Measurements from ENCODE around the gene EFNB1. TPM values are rescaled to one million over a fixed set of nuclear protein-coding genes. Genes with fewer than 3 reads are reported as not detected.
"Not testable (repeated sequence)": the region's sequence is repeated elsewhere in the genome, so short reads cannot be mapped to it uniquely, and the experiment has no call there.

EFNB1 gene
- total and polyA plus RNA-seq, 9 of the 15 experiments (the other 6 are each of a cell fraction or from before 2014, with no cell fraction given): 0.01 to 2.1 (median 0.99) TPM; not detected in 1

DNA sequence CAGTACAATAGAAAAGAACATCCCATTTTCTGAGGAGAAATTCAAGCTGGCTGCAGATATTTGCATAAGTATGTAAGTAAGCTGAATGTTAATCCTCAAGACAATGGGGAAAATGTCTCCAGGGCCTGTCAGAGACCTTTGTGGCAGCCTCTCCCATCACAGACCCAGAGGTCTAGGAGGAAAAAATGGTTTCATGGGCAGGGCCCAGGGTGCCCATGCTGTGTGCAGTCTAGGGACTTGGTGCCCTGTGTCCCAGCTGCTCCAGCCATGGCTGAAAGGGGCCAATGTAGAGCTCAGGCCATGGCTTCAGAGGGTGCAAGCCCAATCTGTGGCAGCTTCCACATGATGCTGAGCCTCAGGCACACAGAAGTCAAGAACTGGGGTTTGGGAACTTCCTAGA lies 30.4 kb upstream of the EFNB1 start:
- H3K36me3 ChIP-seq (ENCODE audit: control insufficient read depth, insufficient read depth, low read length); H3K27me3 ChIP-seq (ENCODE audit: control insufficient read depth in 2 of 2, insufficient read depth in 2 of 2, low read length in 2 of 2); H3K9ac ChIP-seq (ENCODE audit: insufficient read depth in 1 of 2, low read depth in 2 of 2, low read length in 2 of 2); H3K27ac ChIP-seq (ENCODE audit: extremely low read depth, low read depth, low read length); BruUV-seq (replicated peaks); H2AFZ ChIP-seq (ENCODE audit: low read depth, low read length); H3K4me2 ChIP-seq (ENCODE audit: insufficient read depth, low read length); H3K4me3 ChIP-seq; H3K4me1 ChIP-seq (replicated peaks in 1 of 2; ENCODE audit: control insufficient read depth in 2 of 2, insufficient read depth in 2 of 2, low read length in 2 of 2); CTCF ChIA-PET (ENCODE audit: low intra/inter-chr PET ratio); H4K20me1 ChIP-seq (replicated peaks; ENCODE audit: control insufficient read depth, insufficient read depth, low read length); H3K79me2 ChIP-seq (ENCODE audit: control insufficient read depth, insufficient read depth, low read length); in situ Hi-C loops (cut with MboI); ATAC-seq; POLR2A ChIA-PET; H3K9me3 ChIP-seq (replicated peaks; ENCODE audit: control insufficient read depth, insufficient read depth, low read depth, low read length); intact Hi-C loops (cut with micrococcal nuclease); DNase-seq (ENCODE audit: extremely low read depth in 1 of 4, low spot score in 3 of 4); H3K9me1 ChIP-seq (ENCODE audit: control insufficient read depth, insufficient read depth, low read length); FAIRE-seq: not testable (repeated sequence)

DNA sequence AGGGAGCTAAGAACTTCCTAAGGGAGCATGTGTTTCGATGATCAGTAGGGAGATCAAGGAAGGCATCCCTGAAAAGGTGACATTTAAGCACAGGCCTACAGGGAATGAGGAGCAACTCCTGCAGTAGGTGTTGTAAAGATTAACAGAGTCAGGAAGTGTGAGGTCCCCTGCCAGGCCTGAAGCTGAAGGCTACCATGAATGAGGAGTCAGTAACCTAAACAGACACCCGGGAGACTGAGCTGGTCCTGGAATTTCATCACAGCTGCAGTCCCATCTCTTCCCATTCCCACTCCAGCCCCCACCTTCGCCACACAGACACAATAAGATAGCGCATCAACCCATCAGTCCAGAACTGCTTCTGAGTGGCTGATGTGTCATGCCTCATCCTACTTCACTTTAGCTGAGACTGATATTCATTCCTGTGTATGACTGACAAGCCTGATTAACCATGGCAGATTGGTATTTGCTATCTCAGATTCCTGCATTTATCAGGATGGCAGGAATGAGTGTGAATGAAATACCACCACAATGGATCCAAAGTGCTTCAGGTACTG lies 27.0 kb upstream of the EFNB1 start:
- Histone ChIP-seq H3K27ac (ENCODE audit: extremely low read depth, low read depth, low read length) (no peak overlapping the region), H3K27me3 (ENCODE audit: control insufficient read depth in 2 of 2, insufficient read depth in 2 of 2, low read length in 2 of 2) (no peaks in the 10 kb centered on the region), H3K9ac (ENCODE audit: insufficient read depth in 1 of 2, low read depth in 2 of 2, low read length in 2 of 2) (no peak overlapping the region), H3K9me1 (ENCODE audit: control insufficient read depth, insufficient read depth, low read length) (no peaks in the 10 kb centered on the region), H3K4me3 (no peak overlapping the region), H3K4me1 (replicated peaks in 1 of 2; ENCODE audit: control insufficient read depth in 2 of 2, insufficient read depth in 2 of 2, low read length in 2 of 2) (no peaks in the 10 kb centered on the region), H3K4me2 (ENCODE audit: insufficient read depth, low read length) (no peak overlapping the region), H3K36me3 (ENCODE audit: control insufficient read depth, insufficient read depth, low read length) (no peaks in the 10 kb centered on the region), H3K79me2 (ENCODE audit: control insufficient read depth, insufficient read depth, low read length) (no peaks in the 10 kb centered on the region), H3K9me3 (replicated peaks; ENCODE audit: control insufficient read depth, insufficient read depth, low read depth, low read length) (no peaks in the 10 kb centered on the region), H4K20me1 (replicated peaks; ENCODE audit: control insufficient read depth, insufficient read depth, low read length) (no peaks in the 10 kb centered on the region), H2AFZ (ENCODE audit: low read depth, low read length) (no peak overlapping the region)
- BruUV-seq (replicated peaks): no TSS peak
- WGBS (ENCODE audit: insufficient coverage, low coverage, missing lambda C conversion rate): 0% methylated on average over 4 of the region's 4 CpGs
- ATAC-seq (no peak), DNase-seq (ENCODE audit: extremely low read depth in 1 of 4, low spot score in 3 of 4) (no peak), FAIRE-seq (no peak)
- in situ Hi-C loops (cut with MboI): loop anchor here (25.0 kb wide), 1 partner anchor 615 kb away; no protein-coding TSS in a partner anchor
- POLR2A ChIA-PET: no interaction called here
- CTCF ChIA-PET (ENCODE audit: low intra/inter-chr PET ratio): no interaction called here
- intact Hi-C loops (cut with micrococcal nuclease): no loop called here
- TF ChIP-seq POLR2H (tag; IDR thresholded peaks at IDR 0.05; ENCODE audit: low read depth): no peak
- no peak for TF ChIP-seq ELF2 (CRISPR knock-in tag; IDR thresholded peaks at IDR 0.05)
- no peak for TF ChIP-seq ATF7 (IDR thresholded peaks at IDR 0.05)
- TF ChIP-seq, protein P1, sequence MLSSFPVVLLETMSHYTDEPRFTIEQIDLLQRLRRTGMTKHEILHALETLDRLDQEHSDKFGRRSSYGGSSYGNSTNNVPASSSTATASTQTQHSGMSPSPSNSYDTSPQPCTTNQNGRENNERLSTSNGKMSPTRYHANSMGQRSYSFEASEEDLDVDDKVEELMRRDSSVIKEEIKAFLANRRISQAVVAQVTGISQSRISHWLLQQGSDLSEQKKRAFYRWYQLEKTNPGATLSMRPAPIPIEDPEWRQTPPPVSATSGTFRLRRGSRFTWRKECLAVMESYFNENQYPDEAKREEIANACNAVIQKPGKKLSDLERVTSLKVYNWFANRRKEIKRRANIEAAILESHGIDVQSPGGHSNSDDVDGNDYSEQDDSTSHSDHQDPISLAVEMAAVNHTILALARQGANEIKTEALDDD (IDR thresholded peaks at IDR 0.05): no peak
- no peak for TF ChIP-seq ZSCAN29 (IDR thresholded peaks at IDR 0.05)
- TF ChIP-seq RBM39 (optimal IDR thresholded peaks at IDR 0.05; ENCODE audit: low read depth, low read length): no peak
- TF ChIP-seq, protein P2, sequence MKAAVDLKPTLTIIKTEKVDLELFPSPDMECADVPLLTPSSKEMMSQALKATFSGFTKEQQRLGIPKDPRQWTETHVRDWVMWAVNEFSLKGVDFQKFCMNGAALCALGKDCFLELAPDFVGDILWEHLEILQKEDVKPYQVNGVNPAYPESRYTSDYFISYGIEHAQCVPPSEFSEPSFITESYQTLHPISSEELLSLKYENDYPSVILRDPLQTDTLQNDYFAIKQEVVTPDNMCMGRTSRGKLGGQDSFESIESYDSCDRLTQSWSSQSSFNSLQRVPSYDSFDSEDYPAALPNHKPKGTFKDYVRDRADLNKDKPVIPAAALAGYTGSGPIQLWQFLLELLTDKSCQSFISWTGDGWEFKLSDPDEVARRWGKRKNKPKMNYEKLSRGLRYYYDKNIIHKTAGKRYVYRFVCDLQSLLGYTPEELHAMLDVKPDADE (conservative IDR thresholded peaks at IDR 0.05; ENCODE audit: control insufficient read depth, low read depth, low read length): no peak
- TF ChIP-seq ZNF445 (CRISPR knock-in tag; IDR thresholded peaks at IDR 0.05; ENCODE audit: low read depth): no peak
- TF ChIP-seq MYBL2 (IDR thresholded peaks at IDR 0.05; ENCODE audit: low read depth): no peak
- no peak for TF ChIP-seq MYBL2 (CRISPR knock-in tag; IDR thresholded peaks at IDR 0.05; ENCODE audit: borderline replicate concordance)
- TF ChIP-seq CBFB (CRISPR knock-in tag; IDR thresholded peaks at IDR 0.05): no peak
- no peak for TF ChIP-seq BRD9 (IDR thresholded peaks at IDR 0.05; ENCODE audit: low read depth, partially characterized antibody)
- TF ChIP-seq BCOR (IDR thresholded peaks at IDR 0.05): no peak
- TF ChIP-seq ZNF668 (CRISPR knock-in tag; IDR thresholded peaks at IDR 0.05): no peak
- TF ChIP-seq CCNT2 (IDR thresholded peaks at IDR 0.05; ENCODE audit: borderline replicate concordance, extremely low read depth, insufficient read length, low read depth, low read length): no peak

All from K562 (cell line).